WTC11 (cell line): ENCODE results near the gene CISD2.

Experiments used
- CREM ChIP-seq: sonication (generic); formaldehyde crosslinking; IDR thresholded peaks from 2 replicates; pipeline ENCODE4 v1.8.1; 2022; ENCODE audit warnings: mild to moderate bottlenecking, missing genetic modification reagents, moderate library complexity
- FOXK1 ChIP-seq: sonication (generic); formaldehyde crosslinking; IDR thresholded peaks from 2 replicates; pipeline ENCODE4 v1.8.0; 2022; ENCODE audit warnings: mild to moderate bottlenecking, moderate library complexity, missing genetic modification reagents
- GRHL2 ChIP-seq: fragments of 250-450 bp; sonication (Bioruptor Pico); IDR thresholded peaks from 2 replicates; pipeline ENCODE4 v1.8.0; 2022; ENCODE audit warnings: mild to moderate bottlenecking, moderate library complexity; ENCODE audit not compliant: insufficient replicate concordance, severe bottlenecking
- RELA ChIP-seq: sonication (generic); formaldehyde crosslinking; IDR thresholded peaks from 2 replicates; pipeline ENCODE4 v1.8.1; 2022; ENCODE audit warnings: missing genetic modification reagents, mild to moderate bottlenecking, borderline replicate concordance
- TP53 ChIP-seq: sonication (generic); formaldehyde crosslinking; IDR thresholded peaks from 2 replicates; pipeline ENCODE4 v1.8.1; 2023; ENCODE audit warnings: mild to moderate bottlenecking, missing genetic modification reagents
- TF ChIP-seq, protein P1 (sequence below): fragments of 200-600 bp; IDR thresholded peaks from 2 replicates; pipeline ENCODE4 v1.8.0; 2022; ENCODE audit warnings: antibody characterized with exemption
- TF ChIP-seq, protein P2 (sequence below): fragments of 250-450 bp; sonication (Bioruptor Pico); IDR thresholded peaks from 2 replicates; pipeline ENCODE4 v1.9.0; 2021; ENCODE audit warnings: mild to moderate bottlenecking
- TF ChIP-seq, protein P3 (sequence below): sonication (generic); formaldehyde crosslinking; IDR thresholded peaks from 2 replicates; pipeline ENCODE4 v1.8.0; 2022; ENCODE audit warnings: mild to moderate bottlenecking, missing genetic modification reagents

DNA sequence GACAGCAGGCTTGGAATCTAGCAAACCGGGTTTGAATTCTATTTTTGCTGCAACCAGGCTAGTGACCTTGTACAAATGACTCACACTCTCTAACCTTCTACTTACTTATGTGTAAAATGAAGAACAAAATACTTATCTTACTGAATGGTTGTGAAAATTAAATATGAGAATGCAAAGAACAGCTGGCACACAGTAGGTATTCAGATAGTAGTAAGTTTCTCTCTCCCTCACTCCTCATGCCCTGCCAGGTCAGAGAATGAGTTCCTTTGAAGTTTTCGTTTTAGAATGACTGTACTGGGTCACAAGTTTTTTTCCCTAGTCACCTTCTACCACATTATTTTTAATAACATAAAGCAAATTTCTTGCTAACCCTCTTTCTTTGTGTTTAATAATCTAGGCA lies 33.0 kb downstream of the CISD2 start:
- TF ChIP-seq TP53 (CRISPR knock-in tag) (no peak), FOXK1 (CRISPR knock-in tag) (no peak), CREM (no peak), GRHL2 (no peak), RELA (CRISPR knock-in tag) (no peak)
- TF ChIP-seq, protein P1, sequence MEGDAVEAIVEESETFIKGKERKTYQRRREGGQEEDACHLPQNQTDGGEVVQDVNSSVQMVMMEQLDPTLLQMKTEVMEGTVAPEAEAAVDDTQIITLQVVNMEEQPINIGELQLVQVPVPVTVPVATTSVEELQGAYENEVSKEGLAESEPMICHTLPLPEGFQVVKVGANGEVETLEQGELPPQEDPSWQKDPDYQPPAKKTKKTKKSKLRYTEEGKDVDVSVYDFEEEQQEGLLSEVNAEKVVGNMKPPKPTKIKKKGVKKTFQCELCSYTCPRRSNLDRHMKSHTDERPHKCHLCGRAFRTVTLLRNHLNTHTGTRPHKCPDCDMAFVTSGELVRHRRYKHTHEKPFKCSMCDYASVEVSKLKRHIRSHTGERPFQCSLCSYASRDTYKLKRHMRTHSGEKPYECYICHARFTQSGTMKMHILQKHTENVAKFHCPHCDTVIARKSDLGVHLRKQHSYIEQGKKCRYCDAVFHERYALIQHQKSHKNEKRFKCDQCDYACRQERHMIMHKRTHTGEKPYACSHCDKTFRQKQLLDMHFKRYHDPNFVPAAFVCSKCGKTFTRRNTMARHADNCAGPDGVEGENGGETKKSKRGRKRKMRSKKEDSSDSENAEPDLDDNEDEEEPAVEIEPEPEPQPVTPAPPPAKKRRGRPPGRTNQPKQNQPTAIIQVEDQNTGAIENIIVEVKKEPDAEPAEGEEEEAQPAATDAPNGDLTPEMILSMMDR, result no peak
- TF ChIP-seq, protein P2, sequence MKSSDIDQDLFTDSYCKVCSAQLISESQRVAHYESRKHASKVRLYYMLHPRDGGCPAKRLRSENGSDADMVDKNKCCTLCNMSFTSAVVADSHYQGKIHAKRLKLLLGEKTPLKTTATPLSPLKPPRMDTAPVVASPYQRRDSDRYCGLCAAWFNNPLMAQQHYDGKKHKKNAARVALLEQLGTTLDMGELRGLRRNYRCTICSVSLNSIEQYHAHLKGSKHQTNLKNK (CRISPR knock-in tag), result no peak
- TF ChIP-seq, protein P3, sequence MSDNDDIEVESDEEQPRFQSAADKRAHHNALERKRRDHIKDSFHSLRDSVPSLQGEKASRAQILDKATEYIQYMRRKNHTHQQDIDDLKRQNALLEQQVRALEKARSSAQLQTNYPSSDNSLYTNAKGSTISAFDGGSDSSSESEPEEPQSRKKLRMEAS (CRISPR knock-in tag), result no peak
